Panc1 (cell line): Measurements from ENCODE around the gene ABTB2. TPM values are rescaled to one million over a fixed set of nuclear protein-coding genes. Genes with fewer than 3 reads are reported as not detected.

Source experiments
- ATAC-seq: fragments of 200-7000 bp; cut with Tn5 transposase; 2 replicates; pipeline ENCODE4 v1.9.1; 2020; ENCODE audit warnings: mild to moderate bottlenecking, moderate library complexity
- BruUV-seq: library from RNA; stranded (reverse); fragments of 400-500 nt; replicated peaks from 2 replicates; lab custom pipeline; 2021; lab: Mats Ljungman, UMichigan
- CTCF ChIA-PET: fragments of 300-600 bp; sonication (Branson Sonifier 250); formaldehyde crosslinking; loops from one replicate; lab custom pipeline; 2022; ENCODE audit warnings: antibody characterized with exemption; lab: Charles Lee
- POLR2A ChIA-PET: fragments of 300-600 bp; sonication (Branson Sonifier 250); formaldehyde crosslinking; loops from one replicate; lab custom pipeline; 2022; ENCODE audit warnings: antibody characterized with exemption; lab: Charles Lee
- DNase-seq: peaks from one replicate; pipeline ENCODE4 v3.0.0-alpha.2; 2010; ENCODE audit warnings: low read depth, low spot score
- H3K27ac ChIP-seq: 2 replicates; pipeline ENCODE4 v1.5.1; 2011; ENCODE audit warnings: mild to moderate bottlenecking, low read length, inconsistent platforms
- H3K27me3 ChIP-seq: fragments of 200-500 bp; sonication (Bioruptor generic); 2 replicates; pipeline ENCODE4 v1.6.0; 2014; ENCODE audit warnings: low read length, inconsistent platforms; ENCODE audit not compliant: control insufficient read depth, insufficient read depth
- H3K36me3 ChIP-seq: fragments of 200-500 bp; sonication (Bioruptor generic); 2 replicates; pipeline ENCODE4 v1.5.1; 2014; ENCODE audit warnings: inconsistent platforms, mild to moderate bottlenecking, low read length, moderate library complexity; ENCODE audit not compliant: control insufficient read depth, insufficient read depth
- H3K4me1 ChIP-seq: 2 replicates; pipeline ENCODE4 v1.5.1; 2011; ENCODE audit warnings: inconsistent platforms, mild to moderate bottlenecking, low read length, moderate library complexity; ENCODE audit not compliant: control insufficient read depth, insufficient read depth
- H3K4me3 ChIP-seq, 2 experiments: 2 replicates each; pipeline ENCODE4 v1.5.1; 2011 to 2012; ENCODE audit warnings: low read depth in 2 of 2, low read length in 2 of 2, mild to moderate bottlenecking in 2 of 2, inconsistent platforms in 1 of 2, moderate library complexity in 1 of 2
- H3K9me3 ChIP-seq: fragments of 200-500 bp; sonication (Bioruptor generic); 2 replicates; pipeline ENCODE4 v1.5.1; 2014; ENCODE audit warnings: low read depth, mild to moderate bottlenecking, inconsistent platforms, low read length, moderate library complexity; ENCODE audit not compliant: control insufficient read depth, insufficient read depth
- CTCF ChIP-seq: fragments of 450-650 bp; IDR thresholded peaks from 2 replicates; pipeline ENCODE4 v1.5.1; 2017; ENCODE audit warnings: mild to moderate bottlenecking
- POLR2AphosphoS5 ChIP-seq: IDR thresholded peaks from 2 replicates; pipeline ENCODE4 v1.6.1; 2012; ENCODE audit warnings: mild to moderate bottlenecking, low read depth, low read length, moderate library complexity
- REST ChIP-seq, 2 experiments: IDR thresholded peaks; 2 replicates each; pipeline ENCODE4 v1.6.1; 2011 to 2012; ENCODE audit warnings: low read depth in 2 of 2, control low read depth in 1 of 2, low read length in 1 of 2, mild to moderate bottlenecking in 1 of 2, moderate library complexity in 1 of 2; ENCODE audit not compliant: insufficient read depth in 1 of 2
- SIN3A ChIP-seq: IDR thresholded peaks from 2 replicates; pipeline ENCODE4 v1.6.1; 2012; ENCODE audit warnings: low read depth, mild to moderate bottlenecking, low read length, moderate library complexity, borderline replicate concordance; ENCODE audit not compliant: insufficient read depth
- TCF7L2 ChIP-seq: IDR thresholded peaks from 2 replicates; pipeline ENCODE4 v1.6.1; 2011; ENCODE audit warnings: mild to moderate bottlenecking, low read depth, low read length, inconsistent platforms
- in situ Hi-C: cut with HindIII; loops from 2 replicates; pipeline ENCODE4 v1.10.0; 2016; ENCODE audit warnings: low sequenced_read_pairs, low pct_unique_long_range_greater_than_20kb
- intact Hi-C: fragments of 100-400 bp; cut with micrococcal nuclease; formaldehyde crosslinking; loops from one replicate; pipeline ENCODE4 v1.10.0; 2022; ENCODE audit not compliant: unreplicated experiment
- total RNA-seq: library from RNA; stranded (reverse); gene quantifications from one replicate; pipeline ENCODE4 v1.2.1, GENCODE V29; 2021; ENCODE audit not compliant: unreplicated experiment

Gene ABTB2
- total RNA-seq, 1 experiment from 2014 or later: 22.7 TPM

- DNase-seq (no peak), ATAC-seq (peak; percentile 80)
- TF ChIP-seq CTCF: no peak
- TF ChIP-seq SIN3A: no peak
- TF ChIP-seq POLR2AphosphoS5: no peak
- TF ChIP-seq REST (IDR thresholded peaks at IDR 0.05; ENCODE audit: insufficient read depth in 1 of 2, low read depth in 2 of 2, low read length in 1 of 2): no peak
- TF ChIP-seq TCF7L2: no peak
- H3K4me3 ChIP-seq: peak overlapping the region in 1 of 2 experiments; percentile 6; a peak in 1 of 4 replicates
- POLR2A ChIA-PET: no interaction called here
- H3K27me3 ChIP-seq: no peaks in the 10 kb centered on the region
- CTCF ChIA-PET: no interaction called here
- no peaks in the 10 kb centered on the region for H3K36me3 ChIP-seq
- H3K4me1 ChIP-seq: peaks cover 28% of the 10 kb centered on the region
- no TSS peak for BruUV-seq
- no peaks in the 10 kb centered on the region for H3K9me3 ChIP-seq
- peak overlapping the region; percentile 76 for H3K27ac ChIP-seq
- in situ Hi-C loops: no loop called here
- intact Hi-C loops: no loop called here
Measured at GRCh38 chr11:34223021-34223813, 134.6 kb downstream of the ABTB2 start.

- CTCF ChIA-PET: no interaction called here
- ATAC-seq (no peak), DNase-seq (no peak)
- intact Hi-C loops: no loop called here
- in situ Hi-C loops: no loop called here
- no peak overlapping the region for H3K4me3 ChIP-seq
- H3K4me1 ChIP-seq: peaks cover 28% of the 10 kb centered on the region
- H3K36me3 ChIP-seq: no peaks in the 10 kb centered on the region
- no peaks in the 10 kb centered on the region for H3K27me3 ChIP-seq
- no peak for TF ChIP-seq SIN3A
- no peak for TF ChIP-seq POLR2AphosphoS5
- no peak for TF ChIP-seq CTCF
- TF ChIP-seq TCF7L2: no peak
- POLR2A ChIA-PET: no interaction called here
- BruUV-seq: no TSS peak
- no peak overlapping the region; the same call in none of the 2 replicates for H3K27ac ChIP-seq
- no peaks in the 10 kb centered on the region for H3K9me3 ChIP-seq
Measured at GRCh38 chr11:34222030-34222429, 135.8 kb downstream of the ABTB2 start.
